Measurements from ENCODE around the gene TNS3.

TNS3 gene

GRCh38 chr7:47584536-47584895 is 2.6 kb upstream of the TNS3 start:
- no peak overlapping the region for H3K4me3 ChIP-seq (ENCODE audit: low read depth, low read length)
- TF ChIP-seq CTCF (IDR thresholded peaks at IDR 0.05; ENCODE audit: low read depth, low read length), result no peak

GRCh38 chr7:47583739-47584535 is 2.0 kb upstream of the TNS3 start:
- TF ChIP-seq CTCF (IDR thresholded peaks at IDR 0.05; ENCODE audit: low read depth, low read length), result no peak

GRCh38 chr7:47582764-47583738 is 1.1 kb upstream of the TNS3 start:
- TF ChIP-seq CTCF (IDR thresholded peaks at IDR 0.05; ENCODE audit: low read depth, low read length), result no peak
- no peak overlapping the region for H3K4me3 ChIP-seq (ENCODE audit: low read depth, low read length)

More at GRCh38 chr7:47583739-47584535, 2.0 kb upstream of the TNS3 start:
- no peak overlapping the region for H3K4me3 ChIP-seq (ENCODE audit: low read depth, low read length)

- H3K4me3 ChIP-seq (ENCODE audit: low read depth, low read length), result peak overlapping the region; percentile 94
Observed at GRCh38 chr7:47581438-47581803, 490 bp downstream of the TNS3 start.

GRCh38 chr7:47580811-47581331 is 1.0 kb downstream of the TNS3 start:
- H3K4me3 ChIP-seq (ENCODE audit: low read depth, low read length), result peak overlapping the region; percentile 94
- peak; percentile 10; the same call in 1 of the 2 replicates for TF ChIP-seq CTCF (IDR thresholded peaks at IDR 0.05; ENCODE audit: low read depth, low read length)

More at GRCh38 chr7:47581438-47581803, 490 bp downstream of the TNS3 start:
- TF ChIP-seq CTCF (IDR thresholded peaks at IDR 0.05; ENCODE audit: low read depth, low read length), result no peak

GRCh38 chr7:47580175-47580706 is 1.7 kb downstream of the TNS3 start:
- peak overlapping the region; percentile 94 for H3K4me3 ChIP-seq (ENCODE audit: low read depth, low read length)
- TF ChIP-seq CTCF (IDR thresholded peaks at IDR 0.05; ENCODE audit: low read depth, low read length), result no peak

All from WI38 (cell line).